GM10266 (cell line): ENCODE data around the gene ZNF41.

Experiments
- DNase-seq: peaks from one replicate; pipeline ENCODE4 v3.0.0; 2012; ENCODE audit errors: extremely low spot score
- CTCF ChIP-seq: IDR thresholded peaks from 2 replicates; pipeline ENCODE4 v1.5.1; 2012; ENCODE audit warnings: mild to moderate bottlenecking, low read depth; ENCODE audit not compliant: control insufficient read depth, insufficient read depth; ENCODE audit errors: missing control alignments

The ZNF41 gene

GRCh38 chrX:47446431-47446830, 36.6 kb downstream of the ZNF41 start:
- DNase-seq: no peak
- no peak for TF ChIP-seq CTCF

- TF ChIP-seq CTCF: no peak
- DNase-seq: no peak
Measured at GRCh38 chrX:47430925-47431324, 52.1 kb downstream of the ZNF41 start.

DNA sequence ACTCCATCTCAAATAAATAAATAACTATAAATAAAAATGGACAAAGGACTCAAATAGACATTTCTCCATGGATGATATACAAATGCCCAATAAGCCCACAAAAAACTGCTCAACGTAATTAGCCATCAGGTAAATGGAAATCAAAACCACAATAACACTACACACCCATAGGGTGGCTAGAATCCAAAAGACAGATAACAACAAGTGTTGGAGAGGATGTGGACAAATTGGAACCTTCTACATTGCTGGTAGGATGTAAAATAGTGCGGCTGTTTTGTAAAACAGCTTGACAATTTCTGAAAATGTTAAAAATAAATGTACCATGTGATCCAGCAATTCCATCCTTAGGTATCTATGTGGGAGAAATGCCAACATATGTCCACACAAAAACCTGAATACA, 60.6 kb downstream of the ZNF41 start:
- no peak for TF ChIP-seq CTCF
- no peak for DNase-seq

- no peak for DNase-seq
- TF ChIP-seq CTCF: no peak
Measured at GRCh38 chrX:47420962-47421361, 62.1 kb downstream of the ZNF41 start.

DNA sequence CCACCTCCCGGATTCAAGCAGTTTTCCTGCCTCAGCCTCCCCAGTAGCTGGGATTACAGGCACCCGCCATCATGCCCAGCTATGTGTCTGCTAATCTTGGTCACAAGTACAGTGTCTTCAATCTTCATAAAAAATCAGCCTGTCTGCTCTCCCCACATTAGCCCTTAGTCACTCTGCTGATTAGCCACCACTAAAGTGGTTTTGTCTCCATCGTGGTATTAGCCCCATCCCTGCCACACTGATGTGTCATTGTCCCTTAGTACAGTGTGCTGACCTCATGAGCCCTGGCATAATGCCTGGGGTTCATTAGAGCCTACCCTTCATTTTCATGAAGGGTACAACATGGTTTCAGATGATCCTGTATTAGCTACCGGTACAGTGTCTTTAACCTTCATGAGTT, 62.8 kb downstream of the ZNF41 start:
- TF ChIP-seq CTCF: no peak
- no peak for DNase-seq

GRCh38 chrX:47413179-47413594, 69.8 kb downstream of the ZNF41 start:
- no peak for TF ChIP-seq CTCF
- DNase-seq: no peak
